Esophagus squamous epithelium (tissue), 4 donors: ENCODE results near the gene MYL11.

Experiments
- CTCF ChIP-seq, 6 experiments: fragments of 450-650 bp in 4 of 6; fragments of 200-600 bp in 2 of 6; sonication (generic) in 2 of 6; IDR thresholded peaks; one replicate each; pipeline ENCODE4 v1.5.1; 2016 to 2019; ENCODE audit warnings: antibody characterized with exemption in 6 of 6, mild to moderate bottlenecking in 4 of 6, moderate library complexity in 4 of 6
- POLR2A ChIP-seq, 4 donors: fragments of 450-650 bp; IDR thresholded peaks; one replicate each; pipeline ENCODE4 v1.6.1; 2017; ENCODE audit warnings: antibody characterized with exemption in 4 of 4, mild to moderate bottlenecking in 4 of 4, moderate library complexity in 3 of 4

GRCh38 chr16:30372725-30373124 lies 1.9 kb upstream of the MYL11 start:
- no peak for TF ChIP-seq CTCF (IDR thresholded peaks at IDR 0.05)
- no peak for TF ChIP-seq POLR2A (IDR thresholded peaks at IDR 0.05)
